AG09309 (cell line): ENCODE data around the gene EXOC6B.

Experiments
- DNase-seq: peaks from one replicate; pipeline ENCODE4 v3.0.0-alpha.2; 2010; ENCODE audit warnings: low read depth
- H3K4me3 ChIP-seq: 2 replicates; pipeline ENCODE4 v1.5.1; 2011; ENCODE audit warnings: mild to moderate bottlenecking, low read depth, low read length, moderate library complexity; ENCODE audit not compliant: control insufficient read depth
- TF ChIP-seq, protein P1 (sequence below): IDR thresholded peaks from 2 replicates; pipeline ENCODE4 v1.5.1; 2011; ENCODE audit warnings: mild to moderate bottlenecking, low read depth, low read length, inconsistent platforms; ENCODE audit not compliant: insufficient read depth, control insufficient read depth; ENCODE audit errors: missing control alignments

EXOC6B gene

DNA sequence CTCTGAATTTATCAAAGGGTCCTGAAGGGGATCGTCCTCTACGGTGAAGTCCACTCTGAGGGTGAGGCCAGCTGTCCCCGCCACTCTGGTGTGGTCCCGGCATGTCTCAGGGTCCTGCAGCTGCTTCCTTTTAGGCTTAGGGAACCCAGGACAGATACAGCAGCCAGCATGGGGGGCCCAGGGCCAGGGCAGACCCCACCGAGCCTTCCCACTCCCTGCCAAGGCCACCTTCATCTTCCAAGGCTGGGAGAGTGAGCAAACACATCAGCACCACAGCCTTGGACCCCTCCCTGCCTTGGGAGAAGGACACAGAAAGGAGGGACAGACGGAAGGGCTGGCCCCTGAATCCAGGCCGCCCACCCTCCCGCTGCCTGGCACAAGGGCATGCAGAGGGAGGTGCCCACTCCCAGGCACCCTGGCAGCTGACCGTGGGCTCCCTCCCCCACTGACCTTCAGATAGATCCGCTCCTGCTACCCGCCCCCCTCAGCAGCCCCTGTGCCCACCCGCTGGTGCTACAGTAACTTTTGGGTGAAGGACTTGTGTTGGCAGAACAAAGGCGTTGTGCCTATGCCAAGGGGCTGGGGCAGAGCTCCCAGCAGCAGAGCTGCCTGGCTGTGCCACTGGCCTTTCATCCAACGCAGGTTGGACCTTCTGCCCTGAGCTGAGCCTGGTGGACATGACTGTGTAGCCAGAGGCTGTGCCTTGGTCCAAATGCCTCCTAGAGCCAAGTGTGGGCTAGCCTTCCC is 685.8 kb downstream of the EXOC6B start:
- DNase-seq = no peak
- TF ChIP-seq, protein P1, sequence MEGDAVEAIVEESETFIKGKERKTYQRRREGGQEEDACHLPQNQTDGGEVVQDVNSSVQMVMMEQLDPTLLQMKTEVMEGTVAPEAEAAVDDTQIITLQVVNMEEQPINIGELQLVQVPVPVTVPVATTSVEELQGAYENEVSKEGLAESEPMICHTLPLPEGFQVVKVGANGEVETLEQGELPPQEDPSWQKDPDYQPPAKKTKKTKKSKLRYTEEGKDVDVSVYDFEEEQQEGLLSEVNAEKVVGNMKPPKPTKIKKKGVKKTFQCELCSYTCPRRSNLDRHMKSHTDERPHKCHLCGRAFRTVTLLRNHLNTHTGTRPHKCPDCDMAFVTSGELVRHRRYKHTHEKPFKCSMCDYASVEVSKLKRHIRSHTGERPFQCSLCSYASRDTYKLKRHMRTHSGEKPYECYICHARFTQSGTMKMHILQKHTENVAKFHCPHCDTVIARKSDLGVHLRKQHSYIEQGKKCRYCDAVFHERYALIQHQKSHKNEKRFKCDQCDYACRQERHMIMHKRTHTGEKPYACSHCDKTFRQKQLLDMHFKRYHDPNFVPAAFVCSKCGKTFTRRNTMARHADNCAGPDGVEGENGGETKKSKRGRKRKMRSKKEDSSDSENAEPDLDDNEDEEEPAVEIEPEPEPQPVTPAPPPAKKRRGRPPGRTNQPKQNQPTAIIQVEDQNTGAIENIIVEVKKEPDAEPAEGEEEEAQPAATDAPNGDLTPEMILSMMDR = no peak
- no peak overlapping the region for H3K4me3 ChIP-seq

- no peak for DNase-seq
Measured at GRCh38 chr2:72139471-72139873, 686.4 kb downstream of the EXOC6B start.

DNA sequence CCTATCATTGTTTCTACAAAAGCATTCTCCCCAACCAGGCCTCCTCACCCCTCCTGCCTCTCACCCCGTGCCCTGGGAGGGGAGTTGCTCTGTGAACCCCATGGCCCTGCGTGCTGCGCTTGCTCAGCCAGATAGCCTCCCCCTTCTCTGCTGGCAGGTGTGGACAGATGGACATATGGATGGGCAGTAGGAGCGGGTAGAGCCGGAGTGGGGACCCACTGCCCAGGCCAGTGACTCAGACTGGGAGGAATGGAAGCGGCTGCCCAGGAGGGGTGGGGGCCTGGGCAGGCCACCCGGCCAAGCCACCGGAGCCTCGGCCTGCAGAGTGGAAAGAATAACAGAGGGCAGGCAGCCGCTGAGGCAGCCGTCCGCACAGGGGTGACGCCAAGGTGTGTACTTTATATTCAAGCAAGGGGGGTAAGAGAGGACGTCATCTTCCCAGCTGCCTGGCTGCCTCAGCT is 686.9 kb downstream of the EXOC6B start:
- DNase-seq = no peak
- TF ChIP-seq, protein P1 = no peak
- no peak overlapping the region for H3K4me3 ChIP-seq

More at GRCh38 chr2:72139471-72139873, 686.4 kb downstream of the EXOC6B start:
- TF ChIP-seq, protein P1 = no peak
- H3K4me3 ChIP-seq = no peak overlapping the region

GRCh38 chr2:72138011-72138881 is 687.6 kb downstream of the EXOC6B start:
- no peak for DNase-seq
- TF ChIP-seq, protein P1 = no peak
- H3K4me3 ChIP-seq = no peak overlapping the region

DNA sequence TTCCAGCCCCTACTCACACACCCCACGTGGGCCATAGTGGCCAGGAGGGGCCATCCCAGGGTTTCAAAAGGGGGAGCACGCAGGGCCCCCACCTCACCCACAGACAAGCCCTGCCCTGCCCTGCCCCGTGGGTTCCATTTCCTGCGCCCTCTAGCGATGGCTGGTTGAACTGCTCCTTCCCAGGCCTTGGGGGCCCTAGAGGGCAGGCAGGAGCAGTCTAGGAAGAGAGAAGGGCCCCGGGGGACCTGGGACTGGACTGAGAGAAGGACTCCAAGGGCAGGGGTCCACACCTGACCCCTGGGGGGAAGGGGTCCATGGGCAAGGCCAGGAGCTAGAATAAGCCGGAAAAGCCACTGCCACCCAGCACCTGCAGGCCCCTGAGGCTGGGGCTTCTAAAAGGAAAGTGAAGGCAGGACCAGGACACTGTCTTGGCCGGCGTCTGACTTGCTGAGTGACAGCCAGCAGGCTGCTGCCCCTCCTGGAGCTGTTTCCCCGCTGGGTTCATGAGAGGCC is 688.3 kb downstream of the EXOC6B start:
- DNase-seq = no peak
- no peak overlapping the region for H3K4me3 ChIP-seq
- TF ChIP-seq, protein P1 = peak; percentile 97

- DNase-seq = no peak
- H3K4me3 ChIP-seq = no peak overlapping the region
- TF ChIP-seq, protein P1 = no peak
Measured at GRCh38 chr2:72136933-72137497, 688.8 kb downstream of the EXOC6B start.
